Measurements from ENCODE around the gene EFCAB12.

EFCAB12 gene

GRCh38 chr3:129463716-129464115, 35.3 kb upstream of the EFCAB12 start:
- no peak overlapping the region for H3K9ac ChIP-seq
- H3K4me1 ChIP-seq = peaks cover 16% of the 10 kb centered on the region
- TF ChIP-seq CTCF (IDR thresholded peaks at IDR 0.05) = no peak
- no peaks in the 10 kb centered on the region for H3K36me3 ChIP-seq (ENCODE audit: control insufficient read depth, insufficient read depth, low read length)
- no peaks in the 10 kb centered on the region for H3K79me2 ChIP-seq
- no peak overlapping the region for H3K27ac ChIP-seq
- H2AFZ ChIP-seq = no peak overlapping the region
- no peaks in the 10 kb centered on the region for H3K27me3 ChIP-seq (ENCODE audit: control insufficient read depth, insufficient read depth, low read length)
- no peak overlapping the region for H3K4me2 ChIP-seq (ENCODE audit: low read length)
- H3K4me3 ChIP-seq (ENCODE audit: low read depth, low read length) = no peak overlapping the region
- H3K9me3 ChIP-seq (ENCODE audit: control insufficient read depth, low read length) = no peaks in the 10 kb centered on the region

GRCh38 chr3:129463094-129463493, 34.7 kb upstream of the EFCAB12 start:
- Histone ChIP-seq H3K9me3 (ENCODE audit: control insufficient read depth, low read length) (no peaks in the 10 kb centered on the region), H3K27ac (no peak overlapping the region), H3K4me2 (ENCODE audit: low read length) (no peak overlapping the region), H3K9ac (no peak overlapping the region), H3K4me1 (peaks cover 16% of the 10 kb centered on the region), H3K27me3 (ENCODE audit: control insufficient read depth, insufficient read depth, low read length) (no peaks in the 10 kb centered on the region), H3K79me2 (no peaks in the 10 kb centered on the region), H3K36me3 (ENCODE audit: control insufficient read depth, insufficient read depth, low read length) (no peaks in the 10 kb centered on the region), H3K4me3 (ENCODE audit: low read depth, low read length) (no peak overlapping the region), H2AFZ (no peak overlapping the region)
- TF ChIP-seq CTCF (IDR thresholded peaks at IDR 0.05) = no peak

- Histone ChIP-seq H3K36me3 (ENCODE audit: control insufficient read depth, insufficient read depth, low read length) (no peaks in the 10 kb centered on the region), H3K9ac (no peak overlapping the region), H3K4me3 (ENCODE audit: low read depth, low read length) (no peak overlapping the region), H3K79me2 (no peaks in the 10 kb centered on the region), H2AFZ (no peak overlapping the region), H3K4me2 (ENCODE audit: low read length) (no peak overlapping the region), H3K9me3 (ENCODE audit: control insufficient read depth, low read length) (no peaks in the 10 kb centered on the region), H3K27ac (peak overlapping the region; percentile 77), H3K4me1 (peaks cover 16% of the 10 kb centered on the region), H3K27me3 (ENCODE audit: control insufficient read depth, insufficient read depth, low read length) (no peaks in the 10 kb centered on the region)
- no peak for TF ChIP-seq CTCF (IDR thresholded peaks at IDR 0.05)
Observed at GRCh38 chr3:129462361-129462968, 34.0 kb upstream of the EFCAB12 start.

- no peaks in the 10 kb centered on the region for H3K9me3 ChIP-seq (ENCODE audit: control insufficient read depth, low read length)
- H3K27ac ChIP-seq = peak overlapping the region; percentile 77
- no peak overlapping the region for H3K4me3 ChIP-seq (ENCODE audit: low read depth, low read length)
- H3K27me3 ChIP-seq (ENCODE audit: control insufficient read depth, insufficient read depth, low read length) = no peaks in the 10 kb centered on the region
- peaks cover 16% of the 10 kb centered on the region for H3K4me1 ChIP-seq
- TF ChIP-seq CTCF (IDR thresholded peaks at IDR 0.05) = no peak
- H2AFZ ChIP-seq = peak overlapping the region; percentile 5
- no peaks in the 10 kb centered on the region for H3K36me3 ChIP-seq (ENCODE audit: control insufficient read depth, insufficient read depth, low read length)
- no peak overlapping the region for H3K4me2 ChIP-seq (ENCODE audit: low read length)
- no peaks in the 10 kb centered on the region for H3K79me2 ChIP-seq
- H3K9ac ChIP-seq = no peak overlapping the region
Observed at GRCh38 chr3:129461461-129462146, 33.2 kb upstream of the EFCAB12 start.

GRCh38 chr3:129461022-129461421, 32.6 kb upstream of the EFCAB12 start:
- H3K27ac ChIP-seq = peak overlapping the region; percentile 77
- no peak for TF ChIP-seq CTCF (IDR thresholded peaks at IDR 0.05)
- peaks cover 16% of the 10 kb centered on the region for H3K4me1 ChIP-seq
- H3K27me3 ChIP-seq (ENCODE audit: control insufficient read depth, insufficient read depth, low read length) = no peaks in the 10 kb centered on the region
- H3K4me3 ChIP-seq (ENCODE audit: low read depth, low read length) = no peak overlapping the region
- H2AFZ ChIP-seq = peak overlapping the region; percentile 5
- H3K36me3 ChIP-seq (ENCODE audit: control insufficient read depth, insufficient read depth, low read length) = no peaks in the 10 kb centered on the region
- no peak overlapping the region for H3K4me2 ChIP-seq (ENCODE audit: low read length)
- H3K79me2 ChIP-seq = no peaks in the 10 kb centered on the region
- no peak overlapping the region for H3K9ac ChIP-seq
- H3K9me3 ChIP-seq (ENCODE audit: control insufficient read depth, low read length) = no peaks in the 10 kb centered on the region
